Activated effector memory CD4-positive, alpha-beta T cell treated with anti-CD3 and anti-CD28 coated beads, Interleukin-2, amount 50 U/mL, for 16 hours (primary cell): ENCODE results near the gene ARNT2.
"Not testable (repeated sequence)": the region's sequence is repeated elsewhere in the genome, so short reads cannot be mapped to it uniquely, and the experiment has no call there.

ENCODE experiments used
- DNase-seq: peaks from one replicate; pipeline ENCODE4 v3.0.0-alpha.2; 2020

Gene ARNT2

DNA sequence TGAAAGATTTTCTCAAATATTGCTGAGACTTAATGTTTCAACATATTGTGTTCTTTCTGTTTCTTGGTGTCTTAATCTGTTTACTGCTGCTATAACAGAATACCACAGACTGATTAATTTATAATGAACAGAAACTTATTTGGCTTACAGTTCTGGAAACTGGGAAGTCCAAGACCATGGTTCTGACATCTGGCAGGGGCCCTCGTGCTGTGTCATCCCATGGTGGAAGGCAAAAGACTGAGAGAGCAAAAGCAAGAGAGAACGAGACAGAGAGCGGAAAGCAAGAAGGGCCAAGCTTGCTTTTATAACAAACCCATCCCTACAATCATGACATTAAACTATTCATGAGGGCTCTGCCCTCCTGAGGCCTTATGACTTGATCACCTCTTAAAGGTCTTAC, 88.7 kb downstream of the ARNT2 start:
- no peak for DNase-seq

DNA sequence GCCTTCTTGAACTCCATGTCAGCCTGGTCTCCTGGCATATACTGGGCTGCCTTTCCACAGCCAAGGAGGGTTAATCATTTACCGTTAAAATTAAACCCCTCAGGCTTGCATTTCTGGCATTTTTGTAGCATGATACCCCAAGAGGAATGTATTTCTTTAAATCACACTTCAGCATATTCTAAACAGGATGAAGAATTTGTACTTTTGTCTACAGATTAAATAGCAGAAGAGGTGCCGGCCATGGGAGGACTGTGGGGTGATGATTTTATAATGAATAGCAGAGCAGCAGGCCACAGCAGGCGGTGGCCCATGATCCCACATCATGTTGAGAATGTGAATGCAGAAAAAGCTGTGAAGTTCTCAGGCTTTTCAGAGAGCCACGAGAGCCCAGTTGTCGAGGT, 90.2 kb downstream of the ARNT2 start:
- no peak for DNase-seq

DNA sequence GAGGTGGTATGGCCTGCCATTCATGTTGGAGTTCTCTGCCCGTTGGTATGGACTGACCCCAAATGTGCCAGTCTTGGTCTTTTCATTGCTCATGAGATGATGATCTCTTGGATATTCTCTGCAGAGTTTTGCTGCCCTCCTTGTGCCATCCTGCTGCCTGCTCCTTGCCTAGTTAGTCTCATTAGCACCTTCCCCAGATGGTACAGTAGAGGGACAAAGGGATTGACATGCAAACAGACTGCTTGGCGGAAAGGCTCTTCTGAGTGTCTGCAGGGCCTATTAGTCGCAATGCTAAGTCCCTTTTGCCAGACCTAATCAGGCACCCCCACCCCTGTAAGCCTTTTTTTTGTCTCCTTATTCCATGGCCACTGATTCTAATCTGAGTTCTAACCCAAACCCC, 90.6 kb downstream of the ARNT2 start:
- no peak for DNase-seq

DNA sequence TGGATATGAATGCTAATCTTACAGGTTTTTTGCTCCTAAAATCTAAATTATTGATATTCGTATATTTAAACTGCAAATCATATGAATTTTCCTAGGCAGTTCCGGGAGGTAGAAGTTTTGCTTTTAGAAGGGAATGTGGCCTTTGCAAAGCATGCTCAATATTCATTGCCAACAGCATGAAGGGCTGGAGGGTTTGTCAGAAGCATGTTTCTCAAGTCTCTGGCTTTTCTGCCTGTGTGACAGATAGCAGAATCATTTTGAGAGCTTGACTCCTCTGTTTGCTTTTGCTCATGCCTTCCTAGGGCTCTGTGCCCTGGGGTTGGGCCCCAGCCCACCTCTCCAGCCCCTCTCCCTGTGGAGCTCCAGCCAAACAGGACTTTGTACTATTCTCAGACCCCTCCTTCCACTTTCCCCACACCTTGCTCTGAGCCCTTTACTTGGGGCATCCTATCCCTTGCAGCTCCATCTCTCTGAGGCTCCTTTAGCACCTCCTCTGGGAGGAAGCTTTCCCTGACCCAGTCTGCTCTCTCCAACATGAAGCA, 91.3 kb downstream of the ARNT2 start:
- no peak for DNase-seq

DNA sequence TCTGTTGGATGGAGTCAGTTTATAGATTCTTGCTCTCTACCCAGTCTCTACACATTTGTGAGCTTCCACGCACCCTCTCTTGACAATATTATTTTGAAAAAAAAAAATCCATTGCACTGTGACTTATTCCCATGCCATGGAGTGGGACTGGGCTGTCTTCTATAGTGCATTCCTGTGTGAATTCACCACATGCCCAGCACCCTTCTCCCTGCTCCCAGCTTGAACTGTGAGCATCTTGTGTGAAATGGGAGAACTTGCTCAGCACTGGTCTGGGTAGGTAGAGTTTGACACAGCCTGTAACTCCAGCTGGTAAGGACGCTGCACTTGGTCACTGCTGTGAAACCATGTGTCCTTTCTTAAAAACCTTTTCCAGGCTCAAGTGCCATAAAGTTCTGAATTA, 91.9 kb downstream of the ARNT2 start:
- no peak for DNase-seq

DNA sequence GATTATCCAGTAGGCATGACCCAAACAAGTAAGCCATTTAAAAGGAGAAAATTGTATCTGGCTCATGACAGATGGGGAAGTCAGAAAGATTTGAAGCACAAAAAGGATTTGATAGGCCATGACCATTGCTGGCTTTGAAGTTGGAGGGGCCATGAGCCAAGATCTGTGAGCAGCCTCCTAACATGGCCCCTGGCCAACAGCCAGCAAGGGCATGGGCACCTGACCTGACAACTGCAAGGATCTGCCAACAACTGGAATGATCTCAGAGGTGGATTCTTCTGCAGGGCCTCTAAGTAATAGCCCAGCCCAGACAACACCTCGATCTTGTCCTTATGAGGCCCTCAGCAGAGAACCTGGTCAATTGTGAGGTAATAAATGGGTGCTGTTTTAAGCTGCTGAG, 93.0 kb downstream of the ARNT2 start:
- DNase-seq = no peak

DNA sequence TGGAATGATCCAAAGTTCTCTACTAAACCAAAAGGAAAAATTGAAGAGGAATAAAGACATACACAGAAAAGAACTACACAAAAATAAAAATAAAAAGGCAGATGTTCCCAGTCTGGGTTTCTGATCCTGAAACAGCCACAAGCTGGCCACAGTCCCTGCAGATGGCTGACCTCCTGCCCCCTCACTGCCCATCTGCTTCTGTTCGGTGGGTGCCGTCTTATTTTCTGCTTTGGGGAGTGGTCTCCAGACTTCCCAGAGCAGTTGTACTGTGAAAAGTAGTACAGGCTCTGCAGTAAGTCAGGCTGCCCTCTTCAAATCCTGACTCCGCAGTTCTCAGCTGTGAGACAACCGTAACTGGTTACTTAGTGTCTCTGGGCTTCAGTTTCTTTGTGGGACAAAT, 94.5 kb downstream of the ARNT2 start:
- DNase-seq = no peak

DNA sequence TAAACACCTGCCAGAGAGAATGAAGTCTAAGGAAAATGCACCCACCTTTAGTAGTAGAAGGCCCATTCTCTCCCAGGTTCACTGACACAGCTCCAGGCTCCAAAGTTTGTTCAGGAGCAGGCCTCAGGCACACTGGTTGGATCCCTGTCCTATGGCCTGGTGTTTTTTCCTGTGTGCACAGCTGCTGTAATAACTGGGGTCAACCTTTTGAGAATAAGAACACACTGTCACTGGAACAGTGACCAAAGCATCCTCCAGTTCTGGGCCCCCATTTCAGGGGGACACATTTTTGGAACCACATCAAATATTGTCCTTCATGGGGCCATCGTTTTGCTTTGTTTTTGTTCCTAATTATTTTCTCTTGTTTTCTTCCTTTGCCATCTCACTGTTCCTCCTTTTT, 95.8 kb downstream of the ARNT2 start:
- DNase-seq = no peak

DNA sequence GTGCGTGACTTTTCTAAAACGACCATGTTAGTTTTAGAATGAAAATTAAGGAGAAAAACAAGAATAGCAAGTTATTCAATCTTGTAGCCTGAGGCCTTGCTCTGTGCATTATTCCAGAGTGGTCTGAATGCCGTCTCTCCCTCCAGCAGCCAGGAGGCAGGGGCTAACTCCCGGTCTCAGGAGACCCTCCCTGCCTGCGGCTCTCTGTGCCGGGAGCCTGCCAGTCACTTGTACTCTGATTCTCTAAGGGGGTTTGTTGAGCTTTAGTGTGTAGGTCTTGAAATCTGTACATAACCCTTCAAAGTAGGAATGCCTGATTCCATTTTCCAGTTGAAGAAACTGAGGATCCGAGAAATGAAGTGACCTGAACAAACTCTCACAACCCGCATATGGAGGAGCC, 97.3 kb downstream of the ARNT2 start:
- DNase-seq = no peak

DNA sequence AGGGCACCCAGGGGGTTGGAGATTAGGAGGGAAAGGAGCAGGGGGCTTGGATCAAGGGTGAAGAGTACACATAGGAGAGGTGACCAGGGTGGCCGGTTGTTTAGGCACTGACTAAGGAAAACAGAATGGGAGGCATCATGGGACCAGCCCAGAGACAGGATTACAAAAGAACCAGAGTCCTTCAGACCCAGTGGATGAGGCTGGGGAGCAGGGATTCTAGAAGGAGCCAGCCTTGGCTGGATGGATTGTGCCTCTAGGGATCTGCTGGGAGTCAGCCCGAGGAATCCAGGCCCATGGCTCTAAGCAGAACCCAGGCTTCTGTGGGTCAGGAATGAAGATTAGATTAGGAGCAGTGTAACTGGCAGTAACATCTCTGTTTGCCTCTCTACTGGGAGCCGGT, 98.6 kb downstream of the ARNT2 start:
- no peak for DNase-seq

DNA sequence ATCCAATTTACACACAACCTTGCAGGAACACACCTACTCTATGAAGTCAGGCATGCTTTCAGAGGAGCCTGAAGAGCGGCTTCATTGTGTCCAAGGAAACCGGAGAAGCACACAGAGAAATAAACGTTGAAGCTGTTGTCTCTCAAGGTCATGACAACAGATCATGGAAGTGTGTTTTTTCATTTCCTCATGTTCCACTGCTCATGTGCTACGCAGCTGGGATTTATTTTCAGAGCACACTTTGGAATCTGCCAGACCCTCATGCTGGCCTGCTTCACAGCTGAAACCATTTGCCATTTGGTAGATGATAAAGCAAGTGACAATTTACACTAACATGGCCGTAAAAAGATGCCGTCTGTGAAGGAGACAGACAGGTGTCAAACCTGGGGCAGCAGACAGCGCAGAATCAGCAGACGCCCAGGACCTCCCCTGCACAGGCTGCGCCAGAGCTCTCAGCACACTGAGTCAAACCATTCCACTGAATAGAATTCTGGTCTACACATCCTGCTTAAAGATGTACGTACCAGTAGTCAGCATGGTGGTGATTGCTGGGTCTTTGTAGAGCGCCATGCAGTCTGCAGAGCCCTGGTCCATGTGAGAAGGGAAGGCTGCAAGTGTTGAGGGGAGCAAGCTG, 99.3 kb downstream of the ARNT2 start:
- DNase-seq = no peak

DNA sequence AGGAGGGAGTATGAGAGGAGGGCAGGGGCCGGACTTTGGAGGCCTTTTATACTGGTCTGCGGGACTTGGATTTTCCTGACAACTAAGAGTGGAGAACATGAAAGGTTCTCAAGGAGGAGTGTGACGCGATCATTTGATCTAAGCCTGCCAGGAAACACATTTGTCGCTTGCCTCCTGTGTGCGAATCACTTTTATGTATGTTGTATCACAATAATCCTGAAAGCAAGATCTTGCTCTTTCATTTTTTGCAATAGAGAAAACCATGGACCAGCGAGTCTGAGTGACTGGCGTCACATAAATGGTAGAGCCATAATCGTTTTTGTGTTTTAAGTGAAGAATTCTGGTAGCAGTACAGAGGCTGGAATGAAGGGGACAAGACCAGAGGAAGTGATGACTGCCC, 100.7 kb downstream of the ARNT2 start:
- DNase-seq = no peak

DNA sequence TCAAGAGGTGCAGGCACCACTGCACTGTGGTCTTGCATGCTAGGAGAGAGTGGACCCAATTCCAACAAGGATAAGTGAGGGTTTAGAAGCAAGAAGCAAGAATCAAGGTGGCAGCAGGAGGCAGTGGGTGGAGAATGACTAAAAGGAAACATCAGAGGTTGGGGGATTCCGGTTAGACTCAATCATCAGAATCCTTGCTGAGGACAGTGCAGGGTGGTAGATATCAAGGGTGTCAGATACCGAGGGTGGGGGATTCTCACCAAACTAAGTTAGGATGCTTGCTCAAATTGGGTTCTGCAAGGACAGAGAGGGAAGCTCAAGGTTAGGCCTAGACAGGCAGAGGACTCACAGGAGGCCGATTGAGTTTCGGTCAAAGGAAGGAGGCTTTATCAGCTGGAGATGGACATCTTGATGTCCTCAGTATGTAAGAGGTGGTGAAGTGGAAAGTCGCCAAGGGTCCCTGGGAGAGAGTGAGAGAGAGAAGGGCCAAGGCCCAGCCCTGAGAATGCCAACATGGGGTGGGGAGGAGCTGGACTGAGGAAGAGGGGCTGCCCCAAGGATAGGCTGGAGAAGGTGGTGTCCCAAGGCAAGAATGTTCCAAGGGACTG, 102.2 kb downstream of the ARNT2 start:
- no peak for DNase-seq

DNA sequence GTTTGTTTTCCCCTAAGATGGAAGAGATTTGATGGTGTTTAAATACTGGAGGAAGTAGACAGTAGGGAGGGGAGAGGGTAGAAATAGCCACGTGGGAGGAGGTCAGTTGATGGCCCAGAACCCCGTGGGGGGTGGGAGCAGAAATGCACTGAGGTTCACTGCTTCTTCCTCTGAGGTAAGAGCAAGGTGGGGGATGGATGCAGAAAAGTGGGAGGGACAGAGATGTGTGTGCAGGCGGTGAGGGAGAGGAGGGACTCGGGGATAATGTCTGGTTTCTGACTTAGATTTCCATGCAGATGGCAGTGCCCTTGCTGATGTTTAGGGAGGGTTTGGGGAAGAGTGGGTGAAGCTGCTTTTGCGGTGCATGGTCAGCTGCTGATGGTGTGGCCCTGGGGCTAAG, 102.9 kb downstream of the ARNT2 start:
- no peak for DNase-seq

DNA sequence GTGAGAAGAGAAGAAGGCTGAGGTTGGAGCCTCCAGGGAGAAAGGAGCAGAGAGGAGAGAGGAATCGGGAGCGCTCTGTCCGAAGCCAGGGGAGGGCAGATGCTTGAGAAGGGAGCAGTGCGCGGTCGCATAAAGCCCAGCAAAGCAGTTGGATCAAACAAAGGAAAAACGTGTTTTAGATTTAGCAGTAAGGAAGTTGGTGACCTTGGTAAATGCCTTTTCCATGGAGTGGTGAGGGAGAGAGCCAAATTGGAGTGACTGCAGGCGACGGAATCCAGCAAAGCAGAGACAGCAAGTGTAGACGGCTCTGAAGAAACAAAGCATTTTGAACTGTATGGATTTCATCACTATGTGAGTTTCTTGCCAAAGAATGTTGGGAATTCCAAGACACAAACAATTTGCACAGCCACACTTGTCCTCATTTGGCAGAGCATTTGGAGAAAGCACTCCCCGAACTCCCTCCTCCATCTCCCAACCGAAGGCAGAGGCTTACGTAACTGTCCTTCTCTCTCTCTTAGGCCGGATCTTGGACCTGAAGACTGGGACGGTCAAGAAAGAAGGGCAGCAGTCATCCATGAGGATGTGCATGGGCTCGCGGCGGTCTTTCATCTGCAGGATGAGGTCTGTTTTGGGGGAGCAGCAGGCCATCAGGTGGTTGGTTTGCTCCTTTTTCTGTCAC, 103.6 kb downstream of the ARNT2 start:
- DNase-seq = no peak

DNA sequence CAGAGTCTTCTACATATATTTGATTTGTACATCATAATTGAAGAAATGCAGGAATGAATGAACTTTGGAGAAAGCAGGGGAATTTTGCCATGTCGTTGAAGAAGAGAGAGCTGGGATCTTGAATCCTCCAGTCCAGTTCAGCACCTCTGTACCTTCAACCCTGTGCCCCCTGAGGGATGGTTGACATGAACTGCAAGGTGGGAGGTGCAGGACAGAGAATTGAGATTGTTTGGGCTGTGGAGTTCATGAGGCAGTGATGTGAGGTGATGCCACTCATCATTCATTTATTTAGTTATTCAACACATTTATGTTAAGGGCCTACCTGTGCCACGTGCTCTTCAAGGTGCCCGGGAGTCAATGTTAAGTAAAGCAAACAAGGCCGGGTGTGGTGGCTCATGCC, 104.6 kb downstream of the ARNT2 start:
- DNase-seq = no peak

DNA sequence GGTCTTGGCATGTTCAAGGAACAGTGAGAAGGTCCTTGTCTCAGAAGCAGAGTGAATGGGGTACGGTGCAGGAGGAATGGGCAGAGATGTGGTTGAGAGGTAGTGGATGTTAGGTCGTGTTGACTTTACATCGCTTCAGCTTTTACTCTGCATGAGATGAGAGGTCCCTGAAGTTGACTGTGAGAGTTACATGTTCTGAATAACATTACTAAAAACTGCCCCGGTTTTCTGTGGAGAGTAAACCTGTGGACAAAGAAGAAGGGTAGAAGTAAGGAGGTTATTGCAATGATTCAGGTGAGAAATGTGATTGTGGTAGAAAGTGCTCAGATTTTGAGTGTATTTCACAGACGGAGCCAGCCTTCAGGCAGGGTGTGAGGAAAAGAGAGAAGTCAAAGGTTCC, 105.6 kb downstream of the ARNT2 start:
- no peak for DNase-seq

DNA sequence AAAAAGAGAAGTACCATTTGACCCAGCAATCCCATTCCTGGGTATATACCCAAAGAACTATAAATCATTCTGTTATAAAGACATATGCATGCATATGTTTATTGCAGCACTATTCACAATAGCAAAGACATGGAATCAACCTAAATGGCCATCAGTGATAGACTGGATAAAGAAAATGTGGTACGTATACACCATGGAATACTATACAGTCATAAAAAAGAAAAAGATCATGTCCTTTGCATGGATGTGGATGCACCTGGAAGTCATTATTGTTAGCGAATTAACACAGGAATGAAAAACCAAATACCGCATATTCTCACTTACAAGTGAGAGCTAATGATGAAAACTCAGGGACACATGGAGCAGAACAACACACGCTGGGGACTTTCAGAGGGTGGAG, 106.8 kb downstream of the ARNT2 start:
- not testable (repeated sequence) for DNase-seq

DNA sequence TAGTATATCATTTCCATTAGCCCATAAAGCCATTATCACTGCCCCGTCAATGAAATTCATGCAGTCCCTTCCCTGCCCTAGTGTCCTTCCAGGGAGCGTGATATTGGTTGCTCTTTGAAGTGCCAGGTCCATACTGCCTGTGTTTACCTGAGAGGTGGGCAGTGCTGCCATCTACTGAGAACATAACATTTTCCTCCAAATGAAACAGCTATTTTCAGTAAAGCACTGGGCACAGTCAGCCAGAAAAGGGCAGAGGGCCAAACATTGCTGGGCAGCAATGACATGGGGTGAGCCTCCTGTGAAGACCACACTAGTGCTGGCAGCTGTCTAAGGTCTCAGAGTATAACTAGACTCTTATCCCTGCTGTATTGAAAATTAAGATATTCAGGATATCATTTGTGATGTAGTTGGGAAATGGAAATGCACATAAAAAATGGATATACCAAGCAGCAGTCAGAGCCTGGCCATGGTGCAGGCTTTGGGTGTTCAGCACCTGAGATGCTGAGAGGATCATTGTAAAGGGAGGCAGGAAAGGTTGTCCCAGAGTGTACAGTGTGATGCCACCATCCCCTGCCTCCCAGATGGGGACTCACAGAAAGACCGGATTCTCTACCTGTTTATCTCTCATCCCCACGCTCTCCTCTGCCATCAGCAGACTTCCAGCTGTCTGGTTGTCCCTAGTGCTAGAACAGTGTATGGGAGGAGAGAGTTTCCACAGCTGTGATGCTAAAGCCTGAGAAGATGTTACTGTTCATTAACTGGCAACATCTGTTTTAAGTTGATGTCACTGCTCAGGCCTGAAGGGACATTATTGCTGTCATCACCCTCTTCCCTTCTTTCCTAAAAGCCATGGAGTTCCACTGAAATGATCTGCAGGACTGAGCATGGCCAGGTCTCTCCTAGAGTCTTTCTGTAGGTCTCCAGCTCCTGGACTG, 108.8 kb downstream of the ARNT2 start:
- no peak for DNase-seq

DNA sequence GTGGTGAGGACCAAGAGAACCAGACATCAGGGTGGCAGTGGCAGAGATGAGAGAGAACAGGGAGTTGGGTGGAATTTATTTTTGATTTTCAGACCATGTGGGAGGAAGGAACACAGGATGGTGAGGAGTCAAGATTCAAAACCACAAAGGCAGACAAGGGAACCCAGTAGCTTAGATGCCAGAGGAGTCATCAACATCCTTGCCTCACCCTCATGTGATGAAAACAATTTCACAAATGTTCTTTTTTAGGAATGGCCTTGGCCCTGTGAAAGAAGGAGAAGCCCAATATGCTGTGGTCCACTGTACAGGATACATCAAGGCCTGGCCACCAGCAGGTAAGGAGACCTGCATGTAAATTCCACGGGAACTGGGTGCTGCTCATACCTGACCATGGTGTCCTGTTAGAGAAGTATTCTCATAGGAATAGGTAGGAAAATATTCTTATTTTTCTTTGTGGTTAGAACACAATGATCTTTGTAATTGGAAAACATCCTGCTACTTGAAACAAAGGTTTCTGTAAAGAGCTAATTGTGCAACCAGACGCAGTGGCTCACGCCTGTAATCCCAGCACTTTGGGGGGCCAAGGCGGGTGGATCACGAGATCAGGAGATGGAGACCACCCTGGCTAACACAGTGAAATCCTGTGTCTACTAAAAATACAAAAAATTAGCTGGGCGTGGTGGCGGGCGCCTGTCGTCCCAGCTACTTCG, 110.0 kb downstream of the ARNT2 start:
- DNase-seq = no peak

DNA sequence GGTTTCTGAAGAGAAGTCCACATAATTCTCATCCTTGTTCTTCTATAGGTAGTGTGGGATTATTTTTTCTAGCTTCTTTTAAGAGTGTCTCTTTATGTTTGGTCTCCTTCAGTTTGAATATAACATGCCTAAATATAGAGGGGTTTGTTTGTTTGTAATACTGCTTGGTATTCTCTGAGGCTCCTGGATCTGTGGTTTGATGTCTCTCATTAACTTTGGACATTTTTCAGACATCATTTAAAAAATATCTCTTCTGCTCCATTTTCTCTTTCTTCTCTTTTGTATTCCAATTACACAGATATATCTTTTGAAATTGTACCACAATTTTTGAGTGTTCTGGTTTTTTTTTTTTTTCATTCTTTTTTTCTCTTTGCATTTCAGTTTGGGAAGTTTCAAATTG, 113.1 kb downstream of the ARNT2 start:
- DNase-seq = no peak

DNA sequence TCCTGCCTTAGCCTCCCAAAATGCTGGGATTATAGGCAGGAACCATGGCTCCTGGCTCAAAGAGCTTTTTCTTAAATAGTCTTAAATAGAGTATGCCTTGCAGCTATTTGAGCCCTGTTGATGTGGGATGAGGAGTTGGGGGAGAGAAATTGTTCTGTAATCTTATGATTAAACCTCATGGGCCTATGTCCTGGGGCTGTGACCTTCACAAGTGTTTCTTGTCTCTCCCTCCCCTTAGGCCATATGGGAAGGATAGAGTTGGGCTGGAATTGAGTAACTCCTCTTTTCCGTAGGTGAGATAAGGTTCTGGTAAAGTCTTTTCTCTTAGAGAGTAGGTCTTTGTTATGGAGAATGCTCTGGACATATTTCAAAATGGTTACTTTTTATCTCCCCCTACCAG, 114.3 kb downstream of the ARNT2 start:
- DNase-seq = no peak

DNA sequence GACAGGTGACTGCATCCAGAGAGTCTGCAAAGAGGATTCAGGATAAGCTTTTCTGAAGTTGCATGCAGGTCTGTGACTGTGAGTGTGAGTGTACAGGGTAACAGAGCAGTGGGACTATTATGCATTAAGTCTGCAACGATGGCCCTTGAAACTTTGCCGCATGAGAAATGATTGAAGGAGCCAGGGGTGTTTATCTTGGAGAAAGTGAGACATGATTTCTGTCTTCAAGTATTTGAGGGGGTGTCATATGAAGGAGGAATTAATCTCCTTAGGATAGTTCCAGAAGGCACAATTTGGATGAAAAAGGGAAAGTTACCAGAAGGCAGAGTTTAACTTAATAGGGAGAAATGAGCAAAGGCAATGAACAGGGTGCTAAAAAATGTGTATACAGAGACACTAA, 119.6 kb downstream of the ARNT2 start:
- DNase-seq = no peak
